Suprapubic skin (tissue), 4 donors: ENCODE results near the gene PHEX.

ENCODE experiments used
- CTCF ChIP-seq, 2 donors: fragments of 200-600 bp in 1 of 2; fragments of 450-650 bp in 1 of 2; sonication (generic) in 1 of 2; IDR thresholded peaks; one replicate each; pipeline ENCODE4 v1.5.1; 2016 to 2019; ENCODE audit warnings: antibody characterized with exemption in 2 of 2, mild to moderate bottlenecking in 1 of 2, moderate library complexity in 1 of 2
- EP300 ChIP-seq: sonication (generic); formaldehyde crosslinking; IDR thresholded peaks from one replicate; pipeline ENCODE4 v1.6.1; 2017; ENCODE audit warnings: antibody characterized with exemption
- POLR2AphosphoS5 ChIP-seq, 3 donors: sonication (generic); formaldehyde crosslinking; IDR thresholded peaks; one replicate each; pipeline ENCODE4 v1.6.1; 2017; ENCODE audit warnings: antibody characterized with exemption in 3 of 3

- TF ChIP-seq CTCF (IDR thresholded peaks at IDR 0.05) (no peak), POLR2AphosphoS5 (IDR thresholded peaks at IDR 0.05) (no peak), EP300 (no peak)
Measured at GRCh38 chrX:22121161-22121560, 89.0 kb downstream of the PHEX start.
